IPS-NIHi11 (cell line): Measurements from ENCODE around the gene VAMP4.
A peak's percentile ranks its signal among the peaks of the same experiment; 100 is the strongest.
"Not testable (repeated sequence)": the region's sequence is repeated elsewhere in the genome, so short reads cannot be mapped to it uniquely, and the experiment has no call there.

ENCODE experiments used
- DNase-seq: peaks from one replicate; pipeline ENCODE4 v3.0.0; 2012; ENCODE audit warnings: mixed read lengths, low spot score

Gene VAMP4

GRCh38 chr1:171695772-171696171 lies 46.1 kb downstream of the VAMP4 start:
- DNase-seq = not testable (repeated sequence)

GRCh38 chr1:171693541-171693940 lies 48.3 kb downstream of the VAMP4 start:
- DNase-seq = not testable (repeated sequence)

GRCh38 chr1:171683870-171684269 lies 58.0 kb downstream of the VAMP4 start:
- DNase-seq = no peak

GRCh38 chr1:171680339-171680738 lies 61.5 kb downstream of the VAMP4 start:
- DNase-seq = no peak

DNA sequence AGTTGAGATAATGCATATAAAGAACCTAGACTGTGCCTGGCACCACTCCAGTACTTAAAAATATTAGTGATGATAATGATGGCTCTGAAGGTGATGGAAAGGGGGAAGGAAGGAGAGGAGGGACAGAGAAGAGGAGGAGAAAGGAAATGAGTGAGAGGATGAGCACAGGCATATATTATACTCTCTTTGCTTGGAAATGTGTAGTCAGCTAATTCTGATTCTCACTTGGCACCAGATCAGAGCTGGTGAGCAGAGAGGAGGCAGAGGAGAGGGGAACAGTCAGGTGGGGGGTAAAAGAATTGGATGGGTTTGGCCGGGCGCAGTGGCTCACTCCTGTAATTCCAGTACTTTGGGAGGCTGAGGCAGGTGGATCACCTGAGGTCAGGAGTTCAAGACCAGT lies 65.0 kb downstream of the VAMP4 start:
- DNase-seq = no peak

- no peak for DNase-seq
Measured at GRCh38 chr1:171674431-171675405, 67.1 kb downstream of the VAMP4 start.

- DNase-seq = no peak
Measured at GRCh38 chr1:171670739-171671138, 71.1 kb downstream of the VAMP4 start.

DNA sequence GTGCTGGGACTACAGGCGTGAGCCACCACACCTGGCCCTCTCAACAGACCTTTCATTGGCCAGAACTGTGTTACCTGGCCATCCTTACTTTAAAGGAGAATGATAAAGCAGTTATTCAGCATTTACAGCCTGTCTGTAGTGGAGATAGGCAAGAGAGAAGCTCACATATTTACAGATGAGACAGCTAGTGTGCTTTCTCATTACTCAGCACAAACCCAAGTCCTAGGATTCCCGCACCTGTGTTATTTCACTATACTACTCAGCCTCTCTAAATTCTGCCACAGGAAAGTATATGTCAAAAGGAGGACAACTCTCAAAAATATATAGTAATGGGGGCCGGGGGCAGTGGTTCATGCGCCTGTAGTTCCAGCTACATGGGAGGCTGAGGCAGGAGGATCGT lies 73.5 kb downstream of the VAMP4 start:
- no peak for DNase-seq

DNA sequence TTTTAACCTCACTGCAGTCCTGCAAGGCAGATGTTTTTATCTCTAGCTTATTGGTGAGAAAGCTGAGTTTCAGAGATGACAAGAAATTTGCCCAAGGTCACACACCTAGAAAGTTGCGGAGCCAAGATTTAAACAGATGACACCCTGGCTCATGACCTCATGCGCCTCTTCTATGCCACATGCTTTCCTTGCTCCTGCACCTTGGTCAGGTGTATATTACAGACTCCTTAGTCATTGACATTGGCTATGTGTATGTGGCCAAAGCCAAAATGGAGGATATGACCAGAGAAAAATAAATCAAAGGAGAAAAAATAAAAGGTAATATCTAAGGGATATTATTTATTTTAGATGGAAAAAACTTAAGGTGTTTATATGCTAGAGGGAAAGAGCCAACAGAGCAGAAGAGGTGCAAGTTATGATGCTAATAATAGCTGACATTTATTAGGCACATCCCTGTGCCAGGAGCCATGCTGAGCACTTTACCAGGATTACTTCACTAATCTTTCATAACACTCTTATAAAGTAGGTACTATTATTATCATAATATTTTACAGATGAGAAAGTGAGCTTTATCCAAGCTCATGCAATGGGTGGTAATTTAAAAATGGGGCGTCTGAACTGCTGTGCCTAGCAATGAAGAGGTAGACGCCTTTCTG lies 75.6 kb downstream of the VAMP4 start:
- no peak for DNase-seq

GRCh38 chr1:171664976-171665375 lies 76.9 kb downstream of the VAMP4 start:
- DNase-seq = no peak

DNA sequence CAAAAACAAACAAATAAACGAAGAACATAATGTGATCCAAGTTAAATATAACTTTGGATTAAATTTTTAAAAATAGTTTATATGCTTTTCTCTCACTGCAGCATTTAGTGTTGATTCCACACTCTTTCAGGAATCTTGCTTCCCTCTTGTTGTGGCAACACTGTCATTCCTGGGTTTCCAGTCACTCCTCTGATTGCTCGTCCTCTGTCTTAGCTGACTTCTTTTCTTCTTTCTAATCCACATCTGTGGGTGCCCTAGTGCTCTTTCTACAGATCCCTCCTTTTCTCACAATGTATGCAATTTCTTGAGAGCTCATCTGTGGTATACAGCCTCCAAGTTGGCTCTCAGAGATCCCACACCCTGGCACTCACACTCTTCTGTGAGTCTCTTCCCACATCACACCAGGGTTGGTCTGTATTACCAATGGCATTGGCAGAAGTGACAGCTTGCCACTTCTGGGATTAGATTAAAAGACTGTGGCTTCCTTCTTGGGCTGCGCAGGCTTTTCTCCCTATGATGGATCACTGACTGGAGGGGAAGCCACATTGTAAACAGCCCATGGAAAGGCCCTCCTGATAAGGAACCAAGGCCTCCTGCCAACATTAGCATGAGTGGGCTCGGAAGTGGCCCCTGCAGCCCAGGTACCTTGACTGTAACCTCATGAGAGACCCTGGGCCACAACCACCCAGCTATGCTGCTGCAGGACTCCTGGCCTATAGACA lies 77.8 kb downstream of the VAMP4 start:
- DNase-seq = no peak

DNA sequence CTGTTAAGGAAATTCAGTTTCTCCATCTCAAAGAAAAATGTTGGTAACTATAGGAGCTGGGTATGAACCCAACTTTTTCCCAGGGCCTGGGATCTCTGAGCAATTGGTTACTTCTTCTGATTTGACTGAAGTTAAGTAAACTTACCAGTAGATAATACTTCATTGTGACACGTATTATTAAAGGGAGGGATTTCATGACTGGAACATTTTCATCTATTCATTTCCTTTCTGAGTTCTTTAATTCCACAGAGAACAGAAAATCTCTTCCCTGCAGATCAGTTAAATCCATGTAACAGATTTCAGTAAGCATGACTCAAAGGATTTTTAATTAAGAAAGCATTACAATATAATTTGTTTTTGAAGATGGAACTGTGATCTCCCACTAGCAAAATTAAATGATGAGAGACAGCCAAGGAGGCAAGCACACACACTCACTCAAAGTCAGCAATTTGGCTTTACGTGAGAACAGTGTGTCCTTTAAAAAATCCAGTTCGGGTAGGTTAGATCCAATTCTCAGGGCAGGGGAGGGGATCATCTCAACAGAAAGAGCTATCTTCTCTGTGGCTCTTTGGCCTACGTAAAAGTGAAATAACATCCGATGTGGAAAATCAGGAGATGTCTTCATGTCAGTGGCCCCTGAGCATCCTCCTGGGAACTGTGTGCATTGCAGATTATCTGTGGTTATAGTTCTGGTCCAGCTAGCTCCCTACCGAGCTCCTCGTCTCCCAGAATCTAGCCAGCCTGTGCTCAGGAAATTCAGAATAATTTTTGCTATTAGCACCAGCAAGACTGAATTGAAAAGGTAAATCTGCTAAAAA lies 78.6 kb downstream of the VAMP4 start:
- no peak for DNase-seq

DNA sequence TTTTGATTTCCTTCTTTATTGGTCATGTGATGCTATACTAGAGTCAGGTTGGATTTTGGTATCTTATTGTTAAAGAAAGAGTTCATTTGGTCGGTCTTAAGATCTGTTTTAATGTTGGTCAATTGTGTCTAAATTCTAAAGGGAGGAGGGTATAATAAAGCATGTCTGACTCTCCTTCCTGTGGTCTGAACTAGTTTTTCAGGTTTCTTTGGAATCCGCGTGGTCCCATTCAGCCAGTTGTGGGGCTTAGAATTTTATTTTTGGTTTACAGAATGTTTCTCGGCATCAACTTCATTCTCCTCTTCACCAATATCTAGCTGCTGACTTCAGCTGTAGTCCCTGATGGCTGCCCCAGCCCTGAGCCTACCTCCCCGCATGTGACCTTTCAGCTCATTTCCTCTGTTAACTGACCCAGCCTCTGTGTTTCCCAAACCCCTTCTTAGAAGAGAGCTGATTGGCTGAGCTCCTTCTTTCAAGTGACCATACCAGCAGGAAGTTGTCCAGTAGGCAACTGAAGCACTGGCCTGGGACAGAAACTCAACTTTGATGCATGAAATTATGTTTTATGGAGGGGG lies 80.7 kb downstream of the VAMP4 start:
- DNase-seq = peak; percentile 41

- not testable (repeated sequence) for DNase-seq
Measured at GRCh38 chr1:171656206-171656605, 85.7 kb downstream of the VAMP4 start.

GRCh38 chr1:171655746-171656116 lies 86.1 kb downstream of the VAMP4 start:
- no peak for DNase-seq

DNA sequence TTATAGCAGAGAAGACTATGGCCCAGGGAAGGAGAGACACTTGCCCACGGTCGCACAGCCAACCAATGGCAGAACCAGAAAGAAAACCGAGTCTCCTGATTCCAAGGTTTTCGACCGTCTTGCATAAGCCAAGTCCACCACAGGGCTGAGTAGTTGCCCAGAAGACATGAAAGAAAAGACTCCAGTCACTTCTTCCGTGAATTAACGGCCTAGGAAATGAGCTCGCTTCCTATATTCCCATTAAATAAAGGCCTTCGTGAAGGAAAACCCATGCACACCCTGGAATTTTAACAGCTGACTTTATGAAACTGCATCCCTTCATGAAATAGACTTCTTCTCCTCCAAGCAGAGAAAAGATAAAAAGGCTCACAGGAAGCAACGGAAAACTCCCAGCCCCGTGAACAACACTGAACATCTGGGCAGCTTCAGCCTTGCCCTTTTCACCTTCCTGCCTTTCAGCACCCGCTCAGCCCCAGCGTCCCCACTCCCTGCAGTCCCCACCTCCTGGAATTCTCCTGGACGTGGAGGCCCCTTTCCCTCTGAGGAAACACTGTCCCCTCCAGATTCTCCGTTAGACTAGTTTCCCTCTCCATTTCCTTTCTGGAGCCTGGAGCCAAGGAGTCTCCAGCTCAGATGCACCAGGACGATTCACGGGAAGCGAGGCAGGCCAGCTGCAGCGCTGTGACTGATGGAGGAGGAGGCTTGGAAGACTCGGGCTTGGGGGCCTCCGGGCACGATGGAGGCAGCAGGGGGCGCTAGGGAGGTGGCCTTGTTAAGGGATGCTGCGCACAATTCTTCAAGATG lies 86.7 kb downstream of the VAMP4 start:
- peak; percentile 81 for DNase-seq

DNA sequence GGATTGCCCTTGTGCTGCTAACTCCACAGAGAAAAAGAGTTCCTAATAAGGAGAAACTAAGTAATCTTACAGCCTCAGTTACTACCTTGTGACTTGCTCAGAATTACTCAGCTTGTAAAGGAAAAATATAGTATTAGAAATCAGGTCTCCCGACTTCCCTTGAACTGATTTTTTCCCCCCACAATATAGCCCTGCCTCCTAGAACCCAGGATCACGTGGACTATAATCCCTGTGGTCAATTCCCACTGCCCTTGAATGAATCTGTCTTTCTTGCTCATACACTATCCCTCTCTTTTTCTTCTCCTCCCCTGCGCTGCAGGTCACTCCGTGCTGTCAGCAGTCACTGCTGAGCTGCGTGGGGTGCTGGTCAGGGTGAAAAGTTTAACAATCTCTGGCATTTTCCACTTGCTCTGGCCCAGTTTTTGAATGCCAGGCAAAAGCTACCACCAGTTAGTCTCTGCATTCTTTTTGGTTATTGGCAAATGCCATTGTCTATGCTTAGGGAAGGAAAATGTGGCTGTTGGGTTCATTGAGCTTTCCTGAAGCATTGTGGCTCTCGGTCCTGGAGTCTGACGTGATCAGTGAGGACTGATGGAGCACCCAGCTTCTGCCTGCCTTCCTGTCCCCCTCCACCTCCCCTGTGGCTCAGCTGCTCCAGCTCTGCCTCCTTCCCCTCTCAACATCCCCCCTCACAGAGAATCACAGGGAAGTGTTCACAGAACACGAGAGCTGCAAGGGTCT lies 87.5 kb downstream of the VAMP4 start:
- DNase-seq = no peak

DNA sequence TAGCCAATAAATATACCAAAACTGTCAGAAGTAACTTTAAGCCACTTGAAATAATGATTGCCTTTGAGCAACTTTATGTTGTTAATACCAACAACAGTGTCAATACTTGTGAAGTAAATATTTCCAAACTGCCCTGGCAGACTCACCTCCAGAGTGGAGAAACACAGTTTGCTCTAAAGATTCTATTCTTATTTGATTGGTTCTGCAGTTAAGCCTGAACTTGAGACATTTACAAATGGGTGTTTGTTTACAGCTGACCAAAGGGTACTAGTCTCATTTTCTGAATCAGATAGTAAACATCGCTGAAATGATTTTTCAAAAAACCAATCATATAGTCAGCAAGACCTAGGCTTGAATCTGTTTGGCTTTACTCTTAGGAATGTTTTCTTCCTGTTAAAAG lies 88.1 kb downstream of the VAMP4 start:
- DNase-seq = no peak

- no peak for DNase-seq
Measured at GRCh38 chr1:171652234-171652822, 89.5 kb downstream of the VAMP4 start, which contains the start of gene MYOC. MYOC (minus strand) TSS chr1:171652688; CDS start chr1:171652611, 77 bp downstream.
